Cardiac fibroblast (primary cell): ENCODE measurements around the gene VAMP8.
"Not testable (repeated sequence)": the region's sequence is repeated elsewhere in the genome, so short reads cannot be mapped to it uniquely, and the experiment has no call there.

Experiments used
- DNase-seq, 2 donors: peaks; one replicate each; pipeline versions ENCODE4 v3.0.0 to v3.0.0-alpha.2; 2010; ENCODE audit warnings: low read depth in 2 of 2
- H3K4me3 ChIP-seq, 2 donors: replicated peaks in 1 of 2; 1 replicate in 1 of 2; 2 replicates in 1 of 2; pipeline ENCODE4 v1.5.1; 2011; ENCODE audit warnings: low read depth in 2 of 2, low read length in 2 of 2, mild to moderate bottlenecking in 2 of 2, moderate library complexity in 1 of 2
- TF ChIP-seq, protein P1 (sequence below): IDR thresholded peaks from one replicate; pipeline ENCODE4 v1.5.1; 2011; ENCODE audit warnings: low read depth, mild to moderate bottlenecking, low read length, inconsistent platforms

Gene VAMP8

DNA sequence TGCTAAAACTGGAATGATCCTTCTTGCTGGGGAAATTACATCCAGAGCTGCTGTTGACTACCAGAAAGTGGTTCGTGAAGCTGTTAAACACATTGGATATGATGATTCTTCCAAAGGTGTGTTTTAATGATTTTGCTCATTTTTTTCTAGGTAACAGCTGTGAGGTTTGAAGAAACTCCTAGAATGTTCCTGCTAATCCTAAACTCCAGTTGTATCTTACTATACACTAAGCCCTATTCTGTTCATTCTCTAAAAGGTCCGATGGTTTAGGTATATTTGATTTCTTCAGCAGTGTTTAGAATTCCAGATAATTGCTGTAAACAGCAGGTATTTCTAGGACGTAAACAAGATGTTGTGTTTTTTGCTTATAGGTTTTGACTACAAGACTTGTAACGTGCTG, 36.1 kb upstream of the VAMP8 start:
- TF ChIP-seq, protein P1, sequence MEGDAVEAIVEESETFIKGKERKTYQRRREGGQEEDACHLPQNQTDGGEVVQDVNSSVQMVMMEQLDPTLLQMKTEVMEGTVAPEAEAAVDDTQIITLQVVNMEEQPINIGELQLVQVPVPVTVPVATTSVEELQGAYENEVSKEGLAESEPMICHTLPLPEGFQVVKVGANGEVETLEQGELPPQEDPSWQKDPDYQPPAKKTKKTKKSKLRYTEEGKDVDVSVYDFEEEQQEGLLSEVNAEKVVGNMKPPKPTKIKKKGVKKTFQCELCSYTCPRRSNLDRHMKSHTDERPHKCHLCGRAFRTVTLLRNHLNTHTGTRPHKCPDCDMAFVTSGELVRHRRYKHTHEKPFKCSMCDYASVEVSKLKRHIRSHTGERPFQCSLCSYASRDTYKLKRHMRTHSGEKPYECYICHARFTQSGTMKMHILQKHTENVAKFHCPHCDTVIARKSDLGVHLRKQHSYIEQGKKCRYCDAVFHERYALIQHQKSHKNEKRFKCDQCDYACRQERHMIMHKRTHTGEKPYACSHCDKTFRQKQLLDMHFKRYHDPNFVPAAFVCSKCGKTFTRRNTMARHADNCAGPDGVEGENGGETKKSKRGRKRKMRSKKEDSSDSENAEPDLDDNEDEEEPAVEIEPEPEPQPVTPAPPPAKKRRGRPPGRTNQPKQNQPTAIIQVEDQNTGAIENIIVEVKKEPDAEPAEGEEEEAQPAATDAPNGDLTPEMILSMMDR = no peak
- peak overlapping the region; percentile 79 to 93 for H3K4me3 ChIP-seq

DNA sequence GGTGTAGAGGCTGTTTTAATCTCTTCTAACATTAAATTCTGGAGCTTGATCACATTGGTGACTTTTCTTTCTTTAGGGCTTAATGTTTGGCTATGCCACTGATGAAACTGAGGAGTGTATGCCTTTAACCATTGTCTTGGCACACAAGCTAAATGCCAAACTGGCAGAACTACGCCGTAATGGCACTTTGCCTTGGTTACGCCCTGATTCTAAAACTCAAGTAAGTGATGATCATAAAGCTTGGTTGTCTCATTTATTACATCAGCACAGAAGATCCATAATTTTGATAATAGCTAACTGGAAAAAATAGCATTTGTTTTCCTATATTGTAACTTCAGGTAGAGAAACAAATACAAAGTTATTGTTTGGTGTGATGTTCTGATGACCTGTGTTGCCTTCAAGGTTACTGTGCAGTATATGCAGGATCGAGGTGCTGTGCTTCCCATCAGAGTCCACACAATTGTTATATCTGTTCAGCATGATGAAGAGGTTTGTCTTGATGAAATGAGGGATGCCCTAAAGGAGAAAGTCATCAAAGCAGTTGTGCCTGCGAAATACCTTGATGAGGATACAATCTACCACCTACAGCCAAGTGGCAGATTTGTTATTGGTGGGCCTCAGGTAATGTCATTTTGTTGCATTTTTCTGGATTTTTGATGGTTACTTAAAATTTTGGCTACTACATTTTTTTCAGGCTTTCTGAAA, 35.5 kb upstream of the VAMP8 start:
- H3K4me3 ChIP-seq = peak overlapping the region in 1 of 2 donors; percentile 79
- DNase-seq = peak in 1 of 2 donors; percentile 36

More for the DNA sequence above, 36.1 kb upstream of the VAMP8 start:
- DNase-seq = no peak

DNA sequence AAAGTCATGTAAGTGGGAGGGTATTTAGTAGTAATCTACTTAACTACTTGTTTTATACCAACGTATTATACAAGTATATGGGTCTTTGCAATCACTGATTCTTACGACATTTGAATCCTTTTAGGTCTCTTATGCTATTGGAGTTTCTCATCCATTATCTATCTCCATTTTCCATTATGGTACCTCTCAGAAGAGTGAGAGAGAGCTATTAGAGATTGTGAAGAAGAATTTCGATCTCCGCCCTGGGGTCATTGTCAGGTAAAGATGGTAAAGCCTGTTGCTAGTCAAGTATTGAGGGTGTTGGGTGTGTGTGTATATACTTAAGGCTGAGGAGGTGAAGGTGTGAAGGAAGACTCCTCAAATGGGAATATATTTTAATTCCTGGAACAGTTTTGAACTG, 34.6 kb upstream of the VAMP8 start:
- TF ChIP-seq, protein P1 = no peak
- no peak for DNase-seq
- H3K4me3 ChIP-seq = no peak overlapping the region

More for the DNA sequence above, 35.5 kb upstream of the VAMP8 start:
- TF ChIP-seq, protein P1 = no peak

DNA sequence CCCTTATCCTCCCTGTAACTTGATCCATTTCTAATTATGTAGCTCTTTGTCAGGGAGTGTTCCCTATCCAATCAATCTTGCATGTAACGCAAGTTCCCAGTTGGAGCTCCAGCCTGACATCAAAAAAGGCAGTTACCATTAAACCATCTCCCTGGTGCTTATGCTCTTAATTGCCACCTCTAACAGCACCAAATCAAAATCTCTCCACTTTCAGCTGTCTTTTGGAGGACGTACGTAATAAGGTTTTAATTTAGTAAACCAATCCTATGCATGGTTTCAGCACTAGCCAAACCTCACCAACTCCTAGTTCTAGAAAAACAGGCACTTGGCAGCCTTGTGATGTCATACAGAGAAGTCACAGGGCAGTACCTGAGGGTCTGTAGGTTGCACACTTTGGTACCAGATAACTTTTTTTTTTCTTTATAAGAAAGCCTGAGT, 33.1 kb upstream of the VAMP8 start:
- not testable (repeated sequence) for DNase-seq, H3K4me3 ChIP-seq

DNA sequence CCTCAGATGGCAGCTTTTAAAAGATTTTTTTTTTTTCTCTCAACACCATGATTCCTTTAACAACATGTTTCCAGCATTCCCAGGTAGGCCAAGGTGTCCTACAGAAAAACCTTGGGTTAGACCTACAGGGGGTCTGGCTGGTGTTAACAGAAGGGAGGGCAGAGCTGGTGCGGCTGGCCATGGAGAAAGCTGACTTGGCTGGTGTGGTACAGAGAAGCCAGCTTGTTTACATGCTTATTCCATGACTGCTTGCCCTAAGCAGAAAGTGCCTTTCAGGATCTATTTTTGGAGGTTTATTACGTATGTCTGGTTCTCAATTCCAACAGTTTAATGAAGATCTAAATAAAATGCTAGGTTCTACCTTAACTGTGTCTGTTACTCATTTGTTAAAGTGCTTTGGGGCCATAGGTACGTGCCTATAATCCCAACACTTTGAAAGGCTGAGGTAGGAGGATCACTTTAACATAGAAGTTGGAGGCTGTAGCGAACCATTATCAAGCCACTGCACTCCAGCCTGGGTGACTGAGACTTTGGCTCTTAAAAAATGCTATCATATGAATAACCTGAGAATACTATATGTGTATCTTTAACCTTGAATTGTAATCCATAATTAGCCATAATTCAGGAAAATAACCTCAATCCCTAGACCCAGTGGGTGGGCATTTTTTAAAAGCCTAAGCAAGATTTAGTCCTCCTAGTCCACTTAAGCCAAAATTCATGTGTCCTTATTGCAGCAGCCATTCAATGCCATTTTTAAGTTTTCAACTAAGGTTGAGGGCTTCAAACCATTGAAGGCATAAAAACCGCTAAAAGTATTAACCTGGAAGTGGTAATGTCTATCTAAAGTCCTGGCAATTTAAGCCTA, 32.2 kb upstream of the VAMP8 start:
- not testable (repeated sequence) for DNase-seq, H3K4me3 ChIP-seq

DNA sequence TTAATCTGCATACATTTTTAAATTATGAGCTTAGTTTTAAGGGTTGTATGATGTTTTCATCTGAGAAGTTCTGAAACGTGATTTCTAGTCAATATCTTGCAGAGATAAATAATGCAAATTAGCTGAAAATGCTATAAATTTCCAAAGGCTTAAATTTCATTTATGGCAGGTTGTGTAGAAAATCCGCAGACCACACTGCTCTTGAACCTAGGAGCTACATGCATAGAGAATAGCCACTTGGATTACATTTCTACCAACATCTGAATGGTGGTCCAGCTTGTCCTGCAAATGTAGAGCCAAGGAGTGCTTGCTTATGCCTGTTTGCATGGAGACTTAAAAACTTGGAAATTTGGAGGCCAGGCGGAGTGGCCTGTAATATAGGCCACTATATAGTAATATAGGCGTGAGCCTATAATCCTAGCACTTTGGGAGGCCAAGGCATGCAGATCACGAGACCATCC, 31.6 kb upstream of the VAMP8 start:
- TF ChIP-seq, protein P1 = no peak

DNA sequence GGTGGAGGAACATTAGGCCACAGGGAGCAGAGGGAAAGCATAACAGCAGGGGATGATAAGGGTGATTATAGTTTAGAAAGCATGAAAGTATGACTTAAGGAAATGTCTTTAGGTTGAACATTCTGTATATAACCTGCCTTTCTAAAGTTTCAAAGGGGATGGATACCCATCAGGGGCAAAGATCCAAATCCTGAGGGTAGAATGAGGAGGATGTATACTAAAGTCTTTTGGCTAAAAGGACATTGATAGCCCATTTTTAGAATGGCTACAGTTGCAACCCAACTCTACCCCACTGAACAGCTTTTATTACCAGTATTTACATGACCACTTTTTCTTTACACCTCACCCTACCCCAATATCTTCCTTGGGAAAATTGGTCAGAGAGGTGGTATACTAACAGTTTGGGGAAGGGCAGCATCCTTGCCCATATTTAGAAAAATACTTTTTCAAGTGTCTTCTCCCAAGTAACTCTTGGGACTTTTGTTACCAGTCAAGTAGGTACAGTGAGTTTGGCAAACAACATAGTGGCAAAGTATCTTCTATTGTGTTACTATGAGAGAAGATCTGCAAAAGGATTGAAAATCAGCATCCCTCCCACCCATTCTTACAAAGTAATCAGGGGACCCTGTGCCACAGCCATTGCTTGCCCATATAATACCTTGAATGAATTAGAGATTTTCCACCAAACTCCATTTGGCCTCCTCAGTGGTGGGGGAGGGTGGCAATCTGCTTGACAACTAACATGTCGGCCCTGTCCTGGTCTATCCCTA, 30.1 kb upstream of the VAMP8 start:
- no peak overlapping the region for H3K4me3 ChIP-seq
- DNase-seq = no peak
- TF ChIP-seq, protein P1 = no peak

More for the DNA sequence above, 31.6 kb upstream of the VAMP8 start:
- H3K4me3 ChIP-seq = no peak overlapping the region
- DNase-seq = no peak
